Vagina (tissue), 2 donors: ENCODE results near the gene RNASE1. TPM values are rescaled to one million over a fixed set of nuclear protein-coding genes. Genes with fewer than 3 reads are reported as not detected.
A peak's percentile ranks its signal among the peaks of the same experiment; 100 is the strongest.

Experiments used
- DNase-seq, 2 donors: peaks; one replicate each; pipeline ENCODE4 v3.0.0-alpha.2; 2017; ENCODE audit errors: extremely low spot score in 2 of 2
- H3K27ac ChIP-seq: fragments of 200-600 bp; sonication (generic); one replicate; pipeline ENCODE4 v1.5.1; 2019
- H3K27me3 ChIP-seq: fragments of 200-600 bp; sonication (generic); one replicate; pipeline ENCODE4 v1.5.1; 2019
- H3K36me3 ChIP-seq, 2 donors: fragments of 200-600 bp; sonication (generic); one replicate each; pipeline ENCODE4 v1.5.1; 2017 to 2019
- H3K4me1 ChIP-seq: fragments of 200-600 bp; sonication (generic); one replicate; pipeline ENCODE4 v1.5.1; 2019
- H3K4me3 ChIP-seq, 2 donors: fragments of 200-600 bp; sonication (generic); 1 replicate in 1 of 2; 2 replicates in 1 of 2; pipeline ENCODE4 v1.5.1; 2016 to 2019
- H3K9me3 ChIP-seq: fragments of 200-600 bp; sonication (generic); one replicate; pipeline ENCODE4 v1.5.1; 2019
- CTCF ChIP-seq, 3 experiments: fragments of 450-650 bp in 2 of 3; fragments of 200-600 bp in 1 of 3; sonication (generic) in 1 of 3; IDR thresholded peaks; one replicate each; pipeline ENCODE4 v1.5.1; 2017 to 2019; ENCODE audit warnings: antibody characterized with exemption in 3 of 3, mild to moderate bottlenecking in 2 of 3, moderate library complexity in 2 of 3
- POLR2A ChIP-seq, 2 donors: fragments of 450-650 bp; IDR thresholded peaks; one replicate each; pipeline ENCODE4 v1.6.1; 2017; ENCODE audit warnings: antibody characterized with exemption in 2 of 2, mild to moderate bottlenecking in 2 of 2, moderate library complexity in 2 of 2
- POLR2AphosphoS5 ChIP-seq, 2 donors: sonication (generic); formaldehyde crosslinking; IDR thresholded peaks; one replicate each; pipeline ENCODE4 v1.9.0; 2017; ENCODE audit warnings: antibody characterized with exemption in 2 of 2, mild to moderate bottlenecking in 2 of 2, low read depth in 1 of 2; ENCODE audit not compliant: insufficient read depth in 1 of 2
- intact Hi-C: fragments of 100-400 bp; cut with DNase I; formaldehyde crosslinking; loops from one replicate; pipeline ENCODE4 v1.15.1; 2023
- total RNA-seq: library from RNA; depleted of rRNA; stranded (reverse); fragments of >200 nt; gene quantifications from one replicate; pipeline ENCODE4 v1.2.3, GENCODE V29; 2016

Gene RNASE1
- total RNA-seq, 1 donor from 2014 or later = 174 TPM

- intact Hi-C loops = no loop called here
Observed at GRCh38 chr14:20805485-20805884, 2.8 kb upstream of the RNASE1 start.

GRCh38 chr14:20803223-20803622 lies 579 bp upstream of the RNASE1 start:
- Histone ChIP-seq H3K9me3 (no peaks in the 10 kb centered on the region), H3K27me3 (no peaks in the 10 kb centered on the region), H3K4me1 (no peaks in the 10 kb centered on the region), H3K4me3 (no peak overlapping the region), H3K36me3 (no peaks in the 10 kb centered on the region), H3K27ac (no peak overlapping the region)
- no peak for DNase-seq
- TF ChIP-seq POLR2A (IDR thresholded peaks at IDR 0.05) (no peak), POLR2AphosphoS5 (IDR thresholded peaks at IDR 0.05; ENCODE audit: insufficient read depth in 1 of 2, low read depth in 1 of 2) (no peak)
- intact Hi-C loops = no loop called here

More at GRCh38 chr14:20805485-20805884, 2.8 kb upstream of the RNASE1 start:
- no peaks in the 10 kb centered on the region for H3K27me3 ChIP-seq
- TF ChIP-seq POLR2AphosphoS5 (IDR thresholded peaks at IDR 0.05; ENCODE audit: insufficient read depth in 1 of 2, low read depth in 1 of 2) (no peak), CTCF (IDR thresholded peaks at IDR 0.05) (no peak)
- H3K27ac ChIP-seq = no peak overlapping the region
- no peaks in the 10 kb centered on the region for H3K9me3 ChIP-seq
- H3K36me3 ChIP-seq = no peaks in the 10 kb centered on the region
- H3K4me3 ChIP-seq = no peak overlapping the region
- DNase-seq = no peak
- H3K4me1 ChIP-seq = no peaks in the 10 kb centered on the region

- Histone ChIP-seq H3K4me3 (peak overlapping the region; percentile 1 to 35), H3K4me1 (no peaks in the 10 kb centered on the region), H3K27me3 (no peaks in the 10 kb centered on the region), H3K9me3 (no peaks in the 10 kb centered on the region), H3K36me3 (no peaks in the 10 kb centered on the region), H3K27ac (no peak overlapping the region)
- DNase-seq = no peak
- intact Hi-C loops = no loop called here
- no peak for TF ChIP-seq POLR2A (IDR thresholded peaks at IDR 0.05)
- TF ChIP-seq POLR2AphosphoS5 (IDR thresholded peaks at IDR 0.05; ENCODE audit: insufficient read depth in 1 of 2, low read depth in 1 of 2) = no peak
- no peak for TF ChIP-seq CTCF (IDR thresholded peaks at IDR 0.05)
Observed at GRCh38 chr14:20801726-20802125, 918 bp downstream of the RNASE1 start.

- Histone ChIP-seq H3K9me3 (no peaks in the 10 kb centered on the region), H3K36me3 (no peaks in the 10 kb centered on the region), H3K4me3 (peak overlapping the region in 1 of 2 donors; percentile 35), H3K4me1 (no peaks in the 10 kb centered on the region), H3K27ac (no peak overlapping the region), H3K27me3 (no peaks in the 10 kb centered on the region)
- intact Hi-C loops = no loop called here
- no peak for TF ChIP-seq CTCF (IDR thresholded peaks at IDR 0.05)
- TF ChIP-seq POLR2A (IDR thresholded peaks at IDR 0.05) = no peak
- no peak for TF ChIP-seq POLR2AphosphoS5 (IDR thresholded peaks at IDR 0.05; ENCODE audit: insufficient read depth in 1 of 2, low read depth in 1 of 2)
- DNase-seq = no peak
Observed at GRCh38 chr14:20799892-20800544, 2.6 kb downstream of the RNASE1 start.

GRCh38 chr14:20799456-20799891 lies 3.2 kb downstream of the RNASE1 start:
- Histone ChIP-seq H3K27ac (no peak overlapping the region), H3K4me1 (no peaks in the 10 kb centered on the region), H3K9me3 (no peaks in the 10 kb centered on the region), H3K4me3 (no peak overlapping the region), H3K27me3 (no peaks in the 10 kb centered on the region), H3K36me3 (no peaks in the 10 kb centered on the region)
- intact Hi-C loops = no loop called here
- TF ChIP-seq POLR2AphosphoS5 (IDR thresholded peaks at IDR 0.05; ENCODE audit: insufficient read depth in 1 of 2, low read depth in 1 of 2) (no peak), POLR2A (IDR thresholded peaks at IDR 0.05) (no peak), CTCF (IDR thresholded peaks at IDR 0.05) (no peak)
- no peak for DNase-seq
